GM18873 (cell line): ENCODE data around the gene CALU.

Source experiments
- ATAC-seq: cut with Tn5 transposase; IDR thresholded peaks from one replicate; pipeline ENCODE4 v1.9.1; 2021; ENCODE audit warnings: mild to moderate bottlenecking, moderate library complexity, moderate number of reproducible peaks; ENCODE audit not compliant: unreplicated experiment, low FRiP score

CALU gene

GRCh38 chr7:128781126-128781525 is 42.0 kb downstream of the CALU start:
- no peak for ATAC-seq

GRCh38 chr7:128781851-128782250 is 42.7 kb downstream of the CALU start:
- ATAC-seq = no peak

GRCh38 chr7:128783143-128783861 is 44.1 kb downstream of the CALU start:
- no peak for ATAC-seq

- ATAC-seq = no peak
These were observed 46.6 kb downstream of the CALU start for GRCh38 chr7:128785738-128786137.

GRCh38 chr7:128788446-128789412 is 49.6 kb downstream of the CALU start:
- no peak for ATAC-seq

GRCh38 chr7:128790315-128791041 is 51.3 kb downstream of the CALU start:
- no peak for ATAC-seq

- no peak for ATAC-seq
These were observed 52.2 kb downstream of the CALU start, which contains the start of gene CCDC136 for GRCh38 chr7:128791121-128791971. Gene CCDC136, plus strand, starts transcription at chr7:128791968. Its CDS starts 444 bp downstream, at chr7:128792412.

- ATAC-seq = no peak
These were observed 52.8 kb downstream of the CALU start for GRCh38 chr7:128791972-128792327.

GRCh38 chr7:128792471-128793180 is 53.5 kb downstream of the CALU start:
- no peak for ATAC-seq

GRCh38 chr7:128793181-128793547 is 54.0 kb downstream of the CALU start:
- no peak for ATAC-seq

GRCh38 chr7:128794020-128794419 is 54.9 kb downstream of the CALU start:
- no peak for ATAC-seq

- no peak for ATAC-seq
These were observed 55.3 kb downstream of the CALU start for GRCh38 chr7:128794436-128794835.

GRCh38 chr7:128795129-128795528 is 56.0 kb downstream of the CALU start:
- no peak for ATAC-seq

GRCh38 chr7:128796327-128796726 is 57.2 kb downstream of the CALU start:
- no peak for ATAC-seq

GRCh38 chr7:128799451-128799850 is 60.3 kb downstream of the CALU start:
- ATAC-seq = no peak

GRCh38 chr7:128800567-128800966 is 61.4 kb downstream of the CALU start:
- ATAC-seq = no peak

GRCh38 chr7:128801003-128801402 is 61.8 kb downstream of the CALU start:
- no peak for ATAC-seq

- ATAC-seq = no peak
These were observed 62.7 kb downstream of the CALU start for GRCh38 chr7:128801667-128802418.

- ATAC-seq = no peak
These were observed 65.3 kb downstream of the CALU start for GRCh38 chr7:128804484-128804883.
